Loucy (cell line): ENCODE measurements around the gene SLC15A1.

Experiments used
- H2AFZ ChIP-seq: fragments of 200-600 bp; sonication (generic); 2 replicates; pipeline ENCODE4 v1.6.0; 2016; ENCODE audit warnings: antibody characterized with exemption, mild to moderate bottlenecking, low read length, moderate library complexity
- H3F3A ChIP-seq: fragments of 200-600 bp; 2 replicates; pipeline ENCODE4 v1.6.0; 2016; ENCODE audit warnings: antibody characterized with exemption, low read depth, mild to moderate bottlenecking
- H3K27me3 ChIP-seq: fragments of 200-600 bp; sonication (generic); 2 replicates; pipeline ENCODE4 v1.6.1; 2014; ENCODE audit warnings: low read length, mild to moderate bottlenecking; ENCODE audit not compliant: insufficient read depth, poor library complexity, severe bottlenecking
- H3K36me3 ChIP-seq: fragments of 200-600 bp; sonication (generic); 2 replicates; pipeline ENCODE4 v1.6.1; 2016; ENCODE audit warnings: low read length; ENCODE audit not compliant: insufficient read depth
- H3K4me1 ChIP-seq: fragments of 200-600 bp; sonication (generic); 2 replicates; pipeline ENCODE4 v1.5.1; 2014; ENCODE audit warnings: low read length, mild to moderate bottlenecking; ENCODE audit not compliant: insufficient read depth, poor library complexity, severe bottlenecking
- H3K4me2 ChIP-seq: fragments of 200-600 bp; sonication (generic); 2 replicates; pipeline ENCODE4 v1.6.0; 2014; ENCODE audit warnings: antibody characterized with exemption, low read length, low read depth, mild to moderate bottlenecking; ENCODE audit not compliant: poor library complexity, severe bottlenecking
- H3K4me3 ChIP-seq: fragments of 200-600 bp; sonication (generic); 2 replicates; pipeline ENCODE4 v1.5.1; 2014; ENCODE audit warnings: low read length, mild to moderate bottlenecking, mixed read lengths; ENCODE audit not compliant: poor library complexity, severe bottlenecking
- H3K79me2 ChIP-seq: fragments of 200-600 bp; sonication (generic); 2 replicates; pipeline ENCODE4 v1.6.1; 2014; ENCODE audit warnings: low read length; ENCODE audit not compliant: insufficient read depth
- H3K9ac ChIP-seq: fragments of 200-600 bp; sonication (generic); 2 replicates; pipeline ENCODE4 v1.6.0; 2014; ENCODE audit warnings: mild to moderate bottlenecking, low read depth, low read length, moderate library complexity; ENCODE audit not compliant: poor library complexity, severe bottlenecking
- H3K9me2 ChIP-seq: fragments of 200-600 bp; sonication (generic); replicated peaks from 2 replicates; pipeline ENCODE4 v1.6.1; 2016; ENCODE audit warnings: low read depth, low read length, mixed read lengths
- H3K9me3 ChIP-seq: fragments of 200-600 bp; sonication (generic); 2 replicates; pipeline ENCODE4 v1.6.1; 2014; ENCODE audit warnings: mild to moderate bottlenecking, antibody characterized with exemption, low read length, low read depth; ENCODE audit not compliant: insufficient read depth
- H4K20me1 ChIP-seq: fragments of 200-600 bp; sonication (generic); 2 replicates; pipeline ENCODE4 v1.6.0; 2014; ENCODE audit warnings: antibody characterized with exemption, low read length, mild to moderate bottlenecking; ENCODE audit not compliant: insufficient read depth, poor library complexity, severe bottlenecking
- EZH2phosphoT487 ChIP-seq: fragments of 200-600 bp; IDR thresholded peaks from 2 replicates; pipeline ENCODE4 v1.6.1; 2018; ENCODE audit warnings: antibody characterized with exemption, mild to moderate bottlenecking, moderate library complexity, borderline replicate concordance
- TF ChIP-seq, protein P1 (sequence below): fragments of 200-600 bp; sonication (generic); conservative IDR thresholded peaks from 2 replicates; pipeline ENCODE4 v1.5.1; 2014; ENCODE audit warnings: mild to moderate bottlenecking, antibody characterized with exemption, low read length

The SLC15A1 gene

DNA sequence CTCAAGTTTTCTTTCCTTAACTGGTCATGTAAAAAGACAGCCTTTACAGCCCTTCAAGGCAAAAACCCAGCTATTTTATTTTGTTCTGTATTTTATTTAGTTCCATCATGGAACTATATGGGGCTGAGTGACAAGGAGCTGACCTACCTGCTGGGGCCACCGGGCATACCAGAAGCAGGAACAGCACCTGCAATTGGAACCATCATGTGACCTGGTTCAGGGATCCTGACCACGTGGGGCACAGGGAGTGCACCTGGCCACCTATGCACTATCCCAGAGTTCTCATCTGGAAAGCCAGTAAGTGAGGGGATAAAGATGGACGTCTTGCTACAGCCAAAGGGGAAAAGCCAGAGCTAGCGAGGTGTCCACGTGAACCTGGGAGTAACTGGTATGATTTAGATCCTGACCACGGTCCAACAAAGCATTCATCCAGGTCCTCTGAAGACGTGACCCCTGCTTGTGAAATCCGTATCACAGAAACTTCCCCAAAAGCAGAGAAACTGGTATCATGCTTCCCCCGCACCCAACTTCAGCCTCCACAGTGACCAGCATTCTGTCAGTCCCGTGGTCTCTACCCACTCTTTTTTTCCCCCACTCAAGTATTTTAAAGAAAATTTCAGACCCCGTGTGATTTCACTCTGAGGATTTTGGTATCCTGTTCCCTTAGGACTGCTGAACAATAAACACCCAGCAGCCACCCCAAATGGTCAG lies 40.5 kb upstream of the SLC15A1 start:
- H3K9me2 ChIP-seq, result no peaks in the 10 kb centered on the region
- H3K27me3 ChIP-seq, result no peaks in the 10 kb centered on the region
- H3K9me3 ChIP-seq, result no peaks in the 10 kb centered on the region
- no peaks in the 10 kb centered on the region for H3K4me1 ChIP-seq
- peaks cover 3% of the 10 kb centered on the region; the same call in 1 of the 2 replicates for H3K36me3 ChIP-seq
- no peaks in the 10 kb centered on the region for H4K20me1 ChIP-seq
- no peaks in the 10 kb centered on the region for H3F3A ChIP-seq
- no peak for TF ChIP-seq EZH2phosphoT487
- TF ChIP-seq, protein P1, sequence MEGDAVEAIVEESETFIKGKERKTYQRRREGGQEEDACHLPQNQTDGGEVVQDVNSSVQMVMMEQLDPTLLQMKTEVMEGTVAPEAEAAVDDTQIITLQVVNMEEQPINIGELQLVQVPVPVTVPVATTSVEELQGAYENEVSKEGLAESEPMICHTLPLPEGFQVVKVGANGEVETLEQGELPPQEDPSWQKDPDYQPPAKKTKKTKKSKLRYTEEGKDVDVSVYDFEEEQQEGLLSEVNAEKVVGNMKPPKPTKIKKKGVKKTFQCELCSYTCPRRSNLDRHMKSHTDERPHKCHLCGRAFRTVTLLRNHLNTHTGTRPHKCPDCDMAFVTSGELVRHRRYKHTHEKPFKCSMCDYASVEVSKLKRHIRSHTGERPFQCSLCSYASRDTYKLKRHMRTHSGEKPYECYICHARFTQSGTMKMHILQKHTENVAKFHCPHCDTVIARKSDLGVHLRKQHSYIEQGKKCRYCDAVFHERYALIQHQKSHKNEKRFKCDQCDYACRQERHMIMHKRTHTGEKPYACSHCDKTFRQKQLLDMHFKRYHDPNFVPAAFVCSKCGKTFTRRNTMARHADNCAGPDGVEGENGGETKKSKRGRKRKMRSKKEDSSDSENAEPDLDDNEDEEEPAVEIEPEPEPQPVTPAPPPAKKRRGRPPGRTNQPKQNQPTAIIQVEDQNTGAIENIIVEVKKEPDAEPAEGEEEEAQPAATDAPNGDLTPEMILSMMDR, result no peak
- H3K79me2 ChIP-seq, result no peaks in the 10 kb centered on the region
- no peak overlapping the region for H3K4me2 ChIP-seq
- H2AFZ ChIP-seq, result no peak overlapping the region
- no peak overlapping the region for H3K4me3 ChIP-seq
- no peak overlapping the region for H3K9ac ChIP-seq

DNA sequence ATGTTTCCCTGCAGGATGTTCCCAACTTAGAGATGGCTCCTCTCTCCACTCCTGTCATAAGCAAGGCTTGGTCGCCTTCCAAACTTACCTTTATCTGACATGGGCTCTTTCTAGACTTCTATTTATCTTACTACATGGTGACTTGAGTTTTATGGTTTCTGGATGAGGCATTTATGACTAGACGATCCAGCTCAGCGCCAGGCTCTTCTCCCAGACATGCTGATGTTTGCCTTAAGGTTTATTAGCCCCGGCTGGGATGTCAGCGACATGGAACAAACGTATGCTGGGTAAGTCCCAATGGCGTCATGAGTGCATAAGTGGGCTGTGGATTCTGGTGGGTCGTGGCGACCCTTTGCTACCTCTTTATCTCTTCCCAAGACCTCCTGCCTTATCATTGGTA lies 39.8 kb upstream of the SLC15A1 start:
- Histone ChIP-seq H3K4me3 (no peak overlapping the region), H3K27me3 (no peaks in the 10 kb centered on the region), H3K4me1 (no peaks in the 10 kb centered on the region), H2AFZ (no peak overlapping the region), H3K79me2 (no peaks in the 10 kb centered on the region), H3K9me3 (no peaks in the 10 kb centered on the region), H3K36me3 (peaks cover 3% of the 10 kb centered on the region; the same call in 1 of the 2 replicates), H4K20me1 (no peaks in the 10 kb centered on the region), H3F3A (no peaks in the 10 kb centered on the region), H3K4me2 (no peak overlapping the region), H3K9ac (no peak overlapping the region), H3K9me2 (no peaks in the 10 kb centered on the region)
- TF ChIP-seq EZH2phosphoT487, result no peak
- TF ChIP-seq, protein P1, result no peak

DNA sequence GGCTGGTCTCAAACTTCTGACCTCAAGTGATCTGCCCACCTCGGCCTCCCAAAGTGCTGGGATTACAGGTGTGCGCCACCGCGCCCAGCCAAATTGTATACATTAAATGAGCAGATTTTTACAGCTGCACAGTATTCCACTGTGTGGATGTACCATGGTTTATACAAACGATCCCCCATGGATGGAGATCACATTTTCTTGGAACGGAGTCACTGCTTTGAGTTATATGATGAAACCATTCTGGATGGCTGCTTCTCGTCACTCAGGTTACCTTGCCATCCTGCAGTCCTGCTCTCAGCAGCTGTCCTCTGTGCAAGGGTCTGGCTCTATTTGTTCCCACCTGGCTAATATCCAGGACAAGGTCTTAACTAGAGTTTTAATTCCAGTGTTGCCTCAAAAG lies 39.1 kb upstream of the SLC15A1 start:
- Histone ChIP-seq H3K79me2 (no peaks in the 10 kb centered on the region), H3K4me2 (no peak overlapping the region), H2AFZ (no peak overlapping the region), H3K36me3 (peaks cover 3% of the 10 kb centered on the region; the same call in 1 of the 2 replicates), H3K4me3 (no peak overlapping the region), H3K4me1 (no peaks in the 10 kb centered on the region), H3F3A (no peaks in the 10 kb centered on the region), H3K9me3 (no peaks in the 10 kb centered on the region), H4K20me1 (no peaks in the 10 kb centered on the region), H3K9me2 (no peaks in the 10 kb centered on the region), H3K9ac (no peak overlapping the region), H3K27me3 (no peaks in the 10 kb centered on the region)
- TF ChIP-seq EZH2phosphoT487, result no peak
- TF ChIP-seq, protein P1, result no peak
